GM12878 (cell line): ENCODE data around the gene FGF14. TPM values are rescaled to one million over a fixed set of nuclear protein-coding genes. Genes with fewer than 3 reads are reported as not detected.

ENCODE experiments used
- ATAC-seq: fragments of 200-7000 bp; cut with Tn5 transposase; 3 replicates; pipeline ENCODE4 v1.9.1; 2020; ENCODE audit warnings: mild to moderate bottlenecking, moderate library complexity
- BruUV-seq: library from RNA; stranded (reverse); fragments of 400-500 nt; replicated peaks from 2 replicates; lab custom pipeline; 2021; lab: Mats Ljungman, UMichigan
- CTCF ChIA-PET: fragments of 300-600 bp; sonication (Branson Sonifier 250); formaldehyde crosslinking; extraction: SDS; loops from one replicate; lab custom pipeline; 2021; ENCODE audit warnings: inconsistent platforms; lab: Yijun Ruan, JAX
- POLR2A ChIA-PET: fragments of 350-600 bp; formaldehyde crosslinking; extraction: SDS; loops from one replicate; lab custom pipeline; 2021; ENCODE audit warnings: inconsistent platforms; lab: Charles Lee
- RAD21 ChIA-PET: fragments of 300-600 bp; sonication (Branson Sonifier 250); formaldehyde crosslinking; loops from one replicate; lab custom pipeline; 2023; ENCODE audit warnings: antibody characterized with exemption; ENCODE audit not compliant: unreplicated experiment; lab: Charles Lee
- SMC1A ChIA-PET: fragments of 300-600 bp; sonication (Branson Sonifier 250); formaldehyde crosslinking; loops from one replicate; lab custom pipeline; 2023; ENCODE audit not compliant: unreplicated experiment, uncharacterized antibody; lab: Charles Lee
- DNase-seq: peaks from one replicate; pipeline ENCODE4 v3.0.0-alpha.2; 2011; ENCODE audit warnings: low read depth, low spot score
- FAIRE-seq: peaks from 3 replicates; lab custom pipeline; 2011; peaks lifted over from hg19 to GRCh38; lab: Jason Lieb, UNC
- H2AFZ ChIP-seq: 2 replicates; pipeline ENCODE4 v1.6.0; 2011; ENCODE audit warnings: low read depth, low read length, control low read depth; ENCODE audit not compliant: control insufficient read depth
- H3K27ac ChIP-seq: 2 replicates; pipeline ENCODE4 v1.5.1; 2011; ENCODE audit warnings: control low read depth; ENCODE audit not compliant: control insufficient read depth, insufficient read depth
- H3K27me3 ChIP-seq, 2 experiments: replicated peaks in 1 of 2; 2 replicates each; pipeline versions ENCODE4 v1.6.0 to v1.6.1; 2011; ENCODE audit warnings: low read length in 1 of 2; ENCODE audit not compliant: control insufficient read depth in 2 of 2, insufficient read depth in 2 of 2
- H3K36me3 ChIP-seq, 2 experiments: 2 replicates each; pipeline ENCODE4 v1.5.1; 2011; ENCODE audit warnings: low read length in 1 of 2; ENCODE audit not compliant: control insufficient read depth in 2 of 2, insufficient read depth in 2 of 2
- H3K4me1 ChIP-seq: 2 replicates; pipeline ENCODE4 v1.6.1; 2011; ENCODE audit warnings: mild to moderate bottlenecking, low read length, moderate library complexity, mixed read lengths; ENCODE audit not compliant: control insufficient read depth, insufficient read depth
- H3K4me2 ChIP-seq: 2 replicates; pipeline ENCODE4 v1.6.0; 2011; ENCODE audit warnings: control low read depth; ENCODE audit not compliant: control insufficient read depth, insufficient read depth
- H3K4me3 ChIP-seq: fragments of 200-600 bp; sonication (generic); 2 replicates; pipeline ENCODE4 v1.5.1; 2016
- H3K79me2 ChIP-seq: 2 replicates; pipeline ENCODE4 v1.6.0; 2011; ENCODE audit warnings: low read length; ENCODE audit not compliant: control insufficient read depth, insufficient read depth
- H3K9ac ChIP-seq: 2 replicates; pipeline ENCODE4 v1.8.0; 2011; ENCODE audit warnings: low read length, control low read depth, mixed read lengths; ENCODE audit not compliant: control insufficient read depth, insufficient read depth
- H3K9me3 ChIP-seq: replicated peaks from 3 replicates; pipeline ENCODE4 v1.5.1; 2011; ENCODE audit warnings: mild to moderate bottlenecking, low read length; ENCODE audit not compliant: control insufficient read depth, insufficient read depth
- H4K20me1 ChIP-seq: 2 replicates; pipeline ENCODE4 v1.6.0; 2011; ENCODE audit not compliant: control insufficient read depth, insufficient read depth
- JUNB ChIP-seq: IDR thresholded peaks from 2 replicates; pipeline ENCODE4 v1.6.1; 2016; ENCODE audit warnings: antibody characterized with exemption, mild to moderate bottlenecking
- SREBF2 ChIP-seq: IDR thresholded peaks from 2 replicates; pipeline ENCODE4 v1.6.1; 2012; ENCODE audit warnings: mild to moderate bottlenecking, low read length
- STAT3 ChIP-seq: IDR thresholded peaks from 2 replicates; pipeline ENCODE4 v1.6.1; 2011; ENCODE audit warnings: low read depth, low read length, improper control_type of control experiment
- ZNF384 ChIP-seq: IDR thresholded peaks from 2 replicates; pipeline ENCODE4 v1.6.1; 2012; ENCODE audit warnings: low read depth, mild to moderate bottlenecking, low read length, improper control_type of control experiment, borderline replicate concordance
- WGBS: methylation state at CpG from one replicate; pipeline ENCODE4 v1.1.6; 2016; ENCODE audit warnings: low lambda C conversion rate; ENCODE audit not compliant: insufficient replicate concordance, insufficient coverage; ENCODE audit errors: missing lambda C conversion rate; 5-methylcytosine and 5-hydroxymethylcytosine counted together
- in situ Hi-C: fragments of 300-500 bp; cut with MboI; formaldehyde crosslinking; loops from 9 replicates; pipeline ENCODE4 v1.14.3; 2018; ENCODE audit warnings: mixed read lengths
- intact Hi-C: fragments of 100-400 bp; cut with micrococcal nuclease; formaldehyde crosslinking; loops from one replicate; pipeline ENCODE4 v1.14.2; 2022; ENCODE audit not compliant: unreplicated experiment
- polyA plus RNA-seq, 11 experiments: library from polyadenylated mRNA; depleted of rRNA in 4 of 11; unstranded in 6 of 11; stranded (reverse) in 5 of 11; fragments of >200 nt; fragmentation: Nextera tagmentation in 4 of 11; fragmentation: Illumina TruSeq in 1 of 11; extraction: Ambion mirVana in 4 of 11; extraction: Trizol in 1 of 11; gene quantifications; 1 replicate in 1 of 11; 2 replicates in 10 of 11; pipeline versions ENCODE4 v1.2.1 to v1.2.3, GENCODE V29; 2011 to 2016; ENCODE audit warnings: inconsistent platforms in 2 of 11, missing spikeins in 2 of 11, low read depth in 1 of 11
- total RNA-seq, 4 experiments: library from RNA; depleted of rRNA in 3 of 4; stranded (reverse); fragments of >200 nt in 3 of 4; fragmentation: Illumina TruSeq in 1 of 4; extraction: Trizol in 1 of 4; gene quantifications; 2 replicates each; pipeline versions ENCODE4 v1.2.1 to v1.2.3, GENCODE V29; 2013 to 2021
- TF ChIP-seq, protein P1 (sequence below): fragments of 450-650 bp; IDR thresholded peaks from 2 replicates; pipeline ENCODE4 v1.6.1; 2016; ENCODE audit warnings: mild to moderate bottlenecking, moderate library complexity, borderline replicate concordance
- TF ChIP-seq, protein P2 (sequence below): fragments of 450-650 bp; IDR thresholded peaks from 2 replicates; pipeline ENCODE4 v1.6.1; 2018; ENCODE audit warnings: borderline replicate concordance, mild to moderate bottlenecking; ENCODE audit not compliant: partially characterized antibody

Gene FGF14
- total and polyA plus RNA-seq, 10 of the 15 experiments (the other 5 are each of a cell fraction or from before 2014, with no cell fraction given), result under 0.01 to 0.44 (median 0.04) TPM

DNA sequence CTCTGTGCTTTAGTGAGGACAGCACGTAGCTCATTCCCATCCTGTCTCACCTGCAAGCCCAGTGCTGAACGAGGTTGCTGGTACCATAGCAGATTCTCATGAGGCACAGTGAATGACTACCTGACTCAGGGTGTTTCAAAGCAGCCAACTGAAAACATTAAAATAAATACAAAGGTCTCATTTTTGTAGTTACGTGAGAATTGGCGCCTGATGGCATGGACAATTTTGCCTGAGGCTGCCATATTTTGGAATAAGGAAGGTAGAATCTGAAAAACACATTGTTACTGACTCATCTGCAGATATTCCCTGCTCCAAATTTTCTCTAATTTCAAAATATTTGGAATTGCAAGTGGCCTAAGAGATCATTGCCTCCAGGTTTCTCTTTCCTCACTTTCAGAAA lies 429.7 kb downstream of the FGF14 start:
- TF ChIP-seq, protein P1, sequence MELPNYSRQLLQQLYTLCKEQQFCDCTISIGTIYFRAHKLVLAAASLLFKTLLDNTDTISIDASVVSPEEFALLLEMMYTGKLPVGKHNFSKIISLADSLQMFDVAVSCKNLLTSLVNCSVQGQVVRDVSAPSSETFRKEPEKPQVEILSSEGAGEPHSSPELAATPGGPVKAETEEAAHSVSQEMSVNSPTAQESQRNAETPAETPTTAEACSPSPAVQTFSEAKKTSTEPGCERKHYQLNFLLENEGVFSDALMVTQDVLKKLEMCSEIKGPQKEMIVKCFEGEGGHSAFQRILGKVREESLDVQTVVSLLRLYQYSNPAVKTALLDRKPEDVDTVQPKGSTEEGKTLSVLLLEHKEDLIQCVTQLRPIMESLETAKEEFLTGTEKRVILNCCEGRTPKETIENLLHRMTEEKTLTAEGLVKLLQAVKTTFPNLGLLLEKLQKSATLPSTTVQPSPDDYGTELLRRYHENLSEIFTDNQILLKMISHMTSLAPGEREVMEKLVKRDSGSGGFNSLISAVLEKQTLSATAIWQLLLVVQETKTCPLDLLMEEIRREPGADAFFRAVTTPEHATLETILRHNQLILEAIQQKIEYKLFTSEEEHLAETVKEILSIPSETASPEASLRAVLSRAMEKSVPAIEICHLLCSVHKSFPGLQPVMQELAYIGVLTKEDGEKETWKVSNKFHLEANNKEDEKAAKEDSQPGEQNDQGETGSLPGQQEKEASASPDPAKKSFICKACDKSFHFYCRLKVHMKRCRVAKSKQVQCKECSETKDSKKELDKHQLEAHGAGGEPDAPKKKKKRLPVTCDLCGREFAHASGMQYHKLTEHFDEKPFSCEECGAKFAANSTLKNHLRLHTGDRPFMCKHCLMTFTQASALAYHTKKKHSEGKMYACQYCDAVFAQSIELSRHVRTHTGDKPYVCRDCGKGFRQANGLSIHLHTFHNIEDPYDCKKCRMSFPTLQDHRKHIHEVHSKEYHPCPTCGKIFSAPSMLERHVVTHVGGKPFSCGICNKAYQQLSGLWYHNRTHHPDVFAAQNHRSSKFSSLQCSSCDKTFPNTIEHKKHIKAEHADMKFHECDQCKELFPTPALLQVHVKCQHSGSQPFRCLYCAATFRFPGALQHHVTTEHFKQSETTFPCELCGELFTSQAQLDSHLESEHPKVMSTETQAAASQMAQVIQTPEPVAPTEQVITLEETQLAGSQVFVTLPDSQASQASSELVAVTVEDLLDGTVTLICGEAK, result no peak
- TF ChIP-seq SREBF2 (no peak), ZNF384 (no peak), JUNB (no peak), STAT3 (no peak)
- TF ChIP-seq, protein P2, sequence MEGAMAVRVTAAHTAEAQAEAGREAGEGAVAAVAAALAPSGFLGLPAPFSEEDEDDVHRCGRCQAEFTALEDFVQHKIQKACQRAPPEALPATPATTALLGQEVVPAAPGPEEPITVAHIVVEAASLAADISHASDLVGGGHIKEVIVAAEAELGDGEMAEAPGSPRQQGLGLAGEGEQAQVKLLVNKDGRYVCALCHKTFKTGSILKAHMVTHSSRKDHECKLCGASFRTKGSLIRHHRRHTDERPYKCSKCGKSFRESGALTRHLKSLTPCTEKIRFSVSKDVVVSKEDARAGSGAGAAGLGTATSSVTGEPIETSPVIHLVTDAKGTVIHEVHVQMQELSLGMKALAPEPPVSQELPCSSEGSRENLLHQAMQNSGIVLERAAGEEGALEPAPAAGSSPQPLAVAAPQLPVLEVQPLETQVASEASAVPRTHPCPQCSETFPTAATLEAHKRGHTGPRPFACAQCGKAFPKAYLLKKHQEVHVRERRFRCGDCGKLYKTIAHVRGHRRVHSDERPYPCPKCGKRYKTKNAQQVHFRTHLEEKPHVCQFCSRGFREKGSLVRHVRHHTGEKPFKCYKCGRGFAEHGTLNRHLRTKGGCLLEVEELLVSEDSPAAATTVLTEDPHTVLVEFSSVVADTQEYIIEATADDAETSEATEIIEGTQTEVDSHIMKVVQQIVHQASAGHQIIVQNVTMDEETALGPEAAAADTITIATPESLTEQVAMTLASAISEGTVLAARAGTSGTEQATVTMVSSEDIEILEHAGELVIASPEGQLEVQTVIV, result no peak
- DNase-seq, result no peak
- H4K20me1 ChIP-seq, result no peaks in the 10 kb centered on the region
- SMC1A ChIA-PET, result interaction anchor here (0.8 kb wide), 1 partner anchor 15 kb away, joined by 4 read pairs; no protein-coding TSS in a partner anchor
- POLR2A ChIA-PET, result no interaction called here
- H3K27ac ChIP-seq, result no peak overlapping the region
- H3K36me3 ChIP-seq, result no peaks in the 10 kb centered on the region
- H3K4me3 ChIP-seq, result no peak overlapping the region
- H3K79me2 ChIP-seq, result no peaks in the 10 kb centered on the region
- RAD21 ChIA-PET, result no interaction called here
- H3K9ac ChIP-seq, result no peak overlapping the region
- H3K4me2 ChIP-seq, result no peak overlapping the region
- in situ Hi-C loops (no loop called here), intact Hi-C loops (no loop called here)
- no peaks in the 10 kb centered on the region for H3K9me3 ChIP-seq
- H2AFZ ChIP-seq, result no peak overlapping the region
- no TSS peak for BruUV-seq
- 6% methylated on average over 4 of the region's 4 CpGs for WGBS
- no peak for FAIRE-seq
- no peak for ATAC-seq
- no peaks in the 10 kb centered on the region for H3K4me1 ChIP-seq
- H3K27me3 ChIP-seq, result no peaks in the 10 kb centered on the region; a peak in 1 of 4 replicates
- CTCF ChIA-PET, result no interaction called here
